Measurements from ENCODE around the gene GYS1. TPM values are rescaled to one million over a fixed set of nuclear protein-coding genes. Genes with fewer than 3 reads are reported as not detected.

GYS1 gene
- total and polyA plus RNA-seq, 12 donors: 114 to 245 (median 183) TPM

- no peak overlapping the region for H3K27ac ChIP-seq
- H3K9me3 ChIP-seq: peaks cover 0 to 14% (median 5%) of the 10 kb centered on the region in 11 donors
- 85 to 86% methylated on average over 2 of the region's 2 CpGs for WGBS, 2 donors
- TF ChIP-seq CTCF (IDR thresholded peaks at IDR 0.05): no peak
- ATAC-seq: no peak
- DNase-seq: no peak
- H3K4me1 ChIP-seq: peaks cover 0 to 5% (median 0%) of the 10 kb centered on the region in 9 donors
- H3K36me3 ChIP-seq: no peaks in the 10 kb centered on the region
- intact Hi-C loops (cut with DNase I): no loop called here
- H3K4me3 ChIP-seq: no peak overlapping the region
- no peaks in the 10 kb centered on the region for H3K27me3 ChIP-seq
Measured at GRCh38 chr19:48945817-48946216, 47.3 kb downstream of the GYS1 start.

GRCh38 chr19:48945415-48945814 lies 47.7 kb downstream of the GYS1 start:
- Histone ChIP-seq H3K36me3 (no peaks in the 10 kb centered on the region), H3K9me3 (peaks cover 0 to 19% (median 8%) of the 10 kb centered on the region in 11 donors), H3K4me1 (peaks cover 0 to 1% (median 0%) of the 10 kb centered on the region in 9 donors), H3K4me3 (no peak overlapping the region), H3K27me3 (no peaks in the 10 kb centered on the region), H3K27ac (no peak overlapping the region)
- no peak for ATAC-seq
- intact Hi-C loops (cut with DNase I): no loop called here
- no peak for TF ChIP-seq CTCF (IDR thresholded peaks at IDR 0.05)
- no peak for DNase-seq
- 87 to 94% methylated on average over 5 of the region's 5 CpGs for WGBS, 2 donors

GRCh38 chr19:48943081-48943480 lies 50.0 kb downstream of the GYS1 start:
- Histone ChIP-seq H3K4me3 (no peak overlapping the region), H3K27ac (no peak overlapping the region), H3K27me3 (no peaks in the 10 kb centered on the region), H3K4me1 (no peaks in the 10 kb centered on the region), H3K36me3 (no peaks in the 10 kb centered on the region), H3K9me3 (peaks cover 0 to 19% (median 9%) of the 10 kb centered on the region in 11 donors)
- 65 to 79% methylated on average over 6 of the region's 6 CpGs for WGBS, 2 donors
- ATAC-seq (no peak), DNase-seq (no peak)
- intact Hi-C loops (cut with DNase I): no loop called here
- no peak for TF ChIP-seq CTCF (IDR thresholded peaks at IDR 0.05)

- ATAC-seq: no peak
- WGBS, 2 donors: 96% methylated on average over 5 of the region's 5 CpGs
- H3K27me3 ChIP-seq: no peaks in the 10 kb centered on the region
- no peak for TF ChIP-seq CTCF (IDR thresholded peaks at IDR 0.05)
- H3K9me3 ChIP-seq: peaks cover 0 to 11% (median 9%) of the 10 kb centered on the region in 11 donors
- no peak overlapping the region for H3K27ac ChIP-seq
- DNase-seq: no peak
- no peaks in the 10 kb centered on the region for H3K36me3 ChIP-seq
- no peaks in the 10 kb centered on the region for H3K4me1 ChIP-seq
- intact Hi-C loops (cut with DNase I): no loop called here
- no peak overlapping the region for H3K4me3 ChIP-seq
Measured at GRCh38 chr19:48940902-48941301, 52.2 kb downstream of the GYS1 start.
